SH-SY5Y (cell line): ENCODE measurements around the gene CYP11A1.

Experiments
- GATA2 ChIP-seq: IDR thresholded peaks from 2 replicates; pipeline ENCODE4 v1.6.1; 2011; ENCODE audit warnings: mild to moderate bottlenecking, low read depth, low read length
- GATA3 ChIP-seq: IDR thresholded peaks from 2 replicates; pipeline ENCODE4 v1.6.1; 2011; ENCODE audit warnings: low read depth, mild to moderate bottlenecking, low read length, moderate library complexity

- TF ChIP-seq GATA3 (no peak), GATA2 (no peak)
Measured at GRCh38 chr15:74311734-74312444, 55.6 kb downstream of the CYP11A1 start.
